ENCODE measurements around the gene KCNMA1.

KCNMA1 gene

DNA sequence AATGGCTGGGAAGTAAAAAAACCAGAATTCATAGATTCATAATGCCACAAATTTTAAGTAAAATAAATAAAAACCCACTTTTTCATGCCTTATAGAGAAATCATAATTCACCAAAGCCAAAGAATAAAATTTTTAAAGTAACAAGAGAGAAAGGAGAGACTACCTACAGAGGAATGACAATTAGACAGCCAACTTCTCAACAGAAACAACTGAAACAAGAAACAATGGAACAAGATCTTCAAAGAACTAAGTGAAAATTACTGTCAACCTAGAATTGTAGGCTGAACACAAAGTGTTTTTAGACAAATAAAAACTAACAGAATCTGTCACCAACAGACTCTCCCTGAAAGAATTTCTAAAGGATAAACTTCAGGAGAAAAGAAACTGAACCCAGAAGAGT lies 15.6 kb upstream of the KCNMA1 start:
- TF ChIP-seq, protein P1, sequence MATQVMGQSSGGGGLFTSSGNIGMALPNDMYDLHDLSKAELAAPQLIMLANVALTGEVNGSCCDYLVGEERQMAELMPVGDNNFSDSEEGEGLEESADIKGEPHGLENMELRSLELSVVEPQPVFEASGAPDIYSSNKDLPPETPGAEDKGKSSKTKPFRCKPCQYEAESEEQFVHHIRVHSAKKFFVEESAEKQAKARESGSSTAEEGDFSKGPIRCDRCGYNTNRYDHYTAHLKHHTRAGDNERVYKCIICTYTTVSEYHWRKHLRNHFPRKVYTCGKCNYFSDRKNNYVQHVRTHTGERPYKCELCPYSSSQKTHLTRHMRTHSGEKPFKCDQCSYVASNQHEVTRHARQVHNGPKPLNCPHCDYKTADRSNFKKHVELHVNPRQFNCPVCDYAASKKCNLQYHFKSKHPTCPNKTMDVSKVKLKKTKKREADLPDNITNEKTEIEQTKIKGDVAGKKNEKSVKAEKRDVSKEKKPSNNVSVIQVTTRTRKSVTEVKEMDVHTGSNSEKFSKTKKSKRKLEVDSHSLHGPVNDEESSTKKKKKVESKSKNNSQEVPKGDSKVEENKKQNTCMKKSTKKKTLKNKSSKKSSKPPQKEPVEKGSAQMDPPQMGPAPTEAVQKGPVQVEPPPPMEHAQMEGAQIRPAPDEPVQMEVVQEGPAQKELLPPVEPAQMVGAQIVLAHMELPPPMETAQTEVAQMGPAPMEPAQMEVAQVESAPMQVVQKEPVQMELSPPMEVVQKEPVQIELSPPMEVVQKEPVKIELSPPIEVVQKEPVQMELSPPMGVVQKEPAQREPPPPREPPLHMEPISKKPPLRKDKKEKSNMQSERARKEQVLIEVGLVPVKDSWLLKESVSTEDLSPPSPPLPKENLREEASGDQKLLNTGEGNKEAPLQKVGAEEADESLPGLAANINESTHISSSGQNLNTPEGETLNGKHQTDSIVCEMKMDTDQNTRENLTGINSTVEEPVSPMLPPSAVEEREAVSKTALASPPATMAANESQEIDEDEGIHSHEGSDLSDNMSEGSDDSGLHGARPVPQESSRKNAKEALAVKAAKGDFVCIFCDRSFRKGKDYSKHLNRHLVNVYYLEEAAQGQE (IDR thresholded peaks at IDR 0.05; ENCODE audit: low read depth), result no peak
- no peak for TF ChIP-seq CEBPB (IDR thresholded peaks at IDR 0.05)

DNA sequence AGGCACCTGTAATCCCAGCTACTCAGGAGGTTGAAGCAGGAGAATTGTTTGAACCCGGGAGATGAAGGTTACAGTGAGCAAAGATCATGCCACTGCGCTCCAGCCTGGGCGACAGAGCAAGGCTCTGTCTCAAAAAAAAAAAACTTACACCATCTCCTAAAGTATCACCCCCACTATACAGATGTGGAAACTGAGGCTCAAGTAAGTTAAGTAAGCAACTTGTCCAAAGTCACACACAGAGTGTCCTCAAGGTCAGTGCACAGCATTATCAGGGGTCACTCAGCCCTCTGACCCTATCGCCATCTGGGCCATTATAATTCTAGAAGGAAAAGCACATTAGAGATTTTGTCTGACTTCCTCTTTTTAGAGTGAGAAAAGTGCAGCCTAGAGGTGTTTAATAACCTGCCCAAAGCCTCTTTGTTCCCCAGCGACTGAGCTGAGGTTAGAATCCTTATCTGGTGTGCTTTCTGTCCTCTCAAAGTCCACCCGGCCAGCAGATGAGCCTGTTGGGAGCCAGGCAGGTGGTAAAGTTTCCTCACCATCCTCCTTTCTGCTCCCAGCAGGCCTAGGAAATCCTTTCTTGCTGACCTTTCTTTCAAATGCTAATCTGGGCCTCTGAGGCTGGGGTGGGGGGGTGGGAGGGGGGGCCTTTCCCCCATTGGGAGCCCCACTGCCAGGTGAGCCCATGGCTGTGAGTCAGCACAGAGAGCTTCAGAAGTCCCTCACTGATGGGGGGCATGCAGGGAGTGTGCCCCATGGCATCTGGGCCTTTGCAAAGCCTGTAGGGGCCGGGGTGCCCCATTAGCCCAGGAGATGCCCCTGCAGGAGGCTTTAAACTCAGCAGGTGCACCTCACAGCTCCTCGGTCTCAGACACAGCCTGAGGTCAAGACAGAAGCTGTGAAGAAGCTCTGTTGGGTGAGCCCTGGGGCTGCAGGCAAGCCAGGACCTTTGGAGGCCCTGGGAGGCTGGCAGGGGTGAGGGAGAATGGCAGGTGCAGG lies 12.0 kb upstream of the KCNMA1 start:
- TF ChIP-seq YY1 (IDR thresholded peaks at IDR 0.05; ENCODE audit: low read depth), result no peak
- no peak for TF ChIP-seq FOXM1 (IDR thresholded peaks at IDR 0.05; ENCODE audit: borderline replicate concordance, low read depth)
- TF ChIP-seq TAF1 (IDR thresholded peaks at IDR 0.05; ENCODE audit: low read depth), result no peak
- no peak for TF ChIP-seq TCF12 (IDR thresholded peaks at IDR 0.05; ENCODE audit: low read depth)
- no peak for TF ChIP-seq CREB1 (IDR thresholded peaks at IDR 0.05; ENCODE audit: low read depth)
- TF ChIP-seq TEAD4 (IDR thresholded peaks at IDR 0.05), result no peak
- no peak for TF ChIP-seq EP300 (IDR thresholded peaks at IDR 0.05; ENCODE audit: borderline replicate concordance)
- no peak for TF ChIP-seq CEBPB (IDR thresholded peaks at IDR 0.05)
- no peak for TF ChIP-seq ZBTB7A (IDR thresholded peaks at IDR 0.05; ENCODE audit: low read depth)
- no peak for TF ChIP-seq NFIC (IDR thresholded peaks at IDR 0.05)
- TF ChIP-seq EGR1 (IDR thresholded peaks at IDR 0.05), result no peak
- TF ChIP-seq, protein P1 (IDR thresholded peaks at IDR 0.05; ENCODE audit: low read depth), result no peak

DNA sequence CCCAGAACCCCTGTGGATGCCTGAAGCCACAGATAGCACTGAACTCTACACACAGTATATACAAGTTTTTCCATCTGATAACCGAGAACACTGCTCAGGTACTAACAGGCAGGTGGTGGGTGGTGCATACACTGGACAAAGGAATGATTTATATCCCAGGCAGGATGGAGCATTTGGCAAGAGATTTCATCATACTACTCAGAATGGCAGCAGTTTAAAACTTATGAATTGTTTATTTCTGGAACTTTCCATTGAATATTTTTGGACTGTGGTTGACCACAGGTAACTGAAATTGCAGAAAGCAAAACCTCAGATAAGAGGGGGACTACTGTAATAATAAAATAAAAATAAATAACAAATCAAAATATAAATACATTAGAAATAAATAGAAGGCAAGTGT lies 10.9 kb upstream of the KCNMA1 start:
- TF ChIP-seq, protein P2, sequence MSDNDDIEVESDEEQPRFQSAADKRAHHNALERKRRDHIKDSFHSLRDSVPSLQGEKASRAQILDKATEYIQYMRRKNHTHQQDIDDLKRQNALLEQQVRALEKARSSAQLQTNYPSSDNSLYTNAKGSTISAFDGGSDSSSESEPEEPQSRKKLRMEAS (IDR thresholded peaks at IDR 0.05), result no peak
- peak; percentile 68 for TF ChIP-seq CEBPB (IDR thresholded peaks at IDR 0.05)

GRCh38 chr10:77647543-77648293 lies 10.1 kb upstream of the KCNMA1 start:
- no peak for TF ChIP-seq CREB1 (IDR thresholded peaks at IDR 0.05; ENCODE audit: low read depth)
- no peak for TF ChIP-seq NFIC (IDR thresholded peaks at IDR 0.05)
- no peak for TF ChIP-seq RAD21 (IDR thresholded peaks at IDR 0.05; ENCODE audit: low read depth)
- no peak for TF ChIP-seq USF1 (IDR thresholded peaks at IDR 0.05)
- TF ChIP-seq, protein P2 (IDR thresholded peaks at IDR 0.05), result no peak
- TF ChIP-seq EP300 (IDR thresholded peaks at IDR 0.05; ENCODE audit: borderline replicate concordance), result no peak
- no peak for TF ChIP-seq EGR1 (IDR thresholded peaks at IDR 0.05)
- TF ChIP-seq TEAD4 (IDR thresholded peaks at IDR 0.05), result no peak
- TF ChIP-seq, protein P1 (IDR thresholded peaks at IDR 0.05; ENCODE audit: low read depth), result no peak

Measured in Ishikawa (cell line).